H1 (cell line): Measurements from ENCODE around the gene TSPAN6. TPM values are rescaled to one million over a fixed set of nuclear protein-coding genes. Genes with fewer than 3 reads are reported as not detected.

Source experiments
- CTCF ChIA-PET: fragments of 300-600 bp; sonication (Branson Sonifier 250); formaldehyde crosslinking; loops from one replicate; lab custom pipeline; 2021; ENCODE audit not compliant: partially characterized antibody; lab: Charles Lee
- POLR2A ChIA-PET: fragments of 300-600 bp; sonication (Branson Sonifier 250); formaldehyde crosslinking; loops from one replicate; lab custom pipeline; 2021; ENCODE audit warnings: inconsistent platforms; ENCODE audit not compliant: partially characterized antibody; lab: Charles Lee
- DNase-seq, 2 experiments: peaks; one replicate each; pipeline versions ENCODE4 v3.0.0 to v3.0.0-alpha.2; 2010 to 2022; ENCODE audit warnings: low spot score in 2 of 2, low read depth in 1 of 2, mixed read lengths in 1 of 2
- FAIRE-seq: peaks from 2 replicates; lab custom pipeline; 2011; peaks lifted over from hg19 to GRCh38; lab: Jason Lieb, UNC
- H2AFZ ChIP-seq: 2 replicates; pipeline ENCODE4 v1.8.1; 2012; ENCODE audit warnings: low read length, inconsistent platforms
- H2AK5ac ChIP-seq: 2 replicates; pipeline ENCODE4 v1.6.1; 2013; ENCODE audit warnings: low read depth, low read length
- H2BK120ac ChIP-seq: replicated peaks from 2 replicates; pipeline ENCODE3; 2013; ENCODE audit warnings: low read depth, low read length, inconsistent platforms
- H2BK12ac ChIP-seq: 2 replicates; pipeline ENCODE4 v1.6.1; 2013; ENCODE audit warnings: low read depth, low read length
- H2BK15ac ChIP-seq: 2 replicates; pipeline ENCODE4 v1.6.1; 2013; ENCODE audit warnings: low read length
- H2BK20ac ChIP-seq: 2 replicates; pipeline ENCODE4 v1.6.1; 2013; ENCODE audit warnings: low read length
- H2BK5ac ChIP-seq: 2 replicates; pipeline ENCODE4 v1.6.1; 2013; ENCODE audit warnings: low read depth, low read length
- H3K14ac ChIP-seq: 2 replicates; pipeline ENCODE4 v1.6.1; 2013; ENCODE audit warnings: inconsistent platforms; ENCODE audit not compliant: insufficient read length
- H3K18ac ChIP-seq: 2 replicates; pipeline ENCODE4 v1.6.1; 2013; ENCODE audit warnings: low read length; ENCODE audit errors: extremely low read depth
- H3K23ac ChIP-seq: 2 replicates; pipeline ENCODE4 v1.6.1; 2013; ENCODE audit warnings: inconsistent platforms; ENCODE audit not compliant: insufficient read length
- H3K23me2 ChIP-seq: 2 replicates; pipeline ENCODE4 v1.6.1; 2013; ENCODE audit warnings: low read depth, low read length
- H3K27ac ChIP-seq: 2 replicates; pipeline ENCODE4 v1.6.1; 2011; ENCODE audit warnings: low read depth, low read length, inconsistent platforms
- H3K27me3 ChIP-seq, 4 experiments: replicated peaks in 1 of 4; 1 replicate in 1 of 4; 2 replicates in 3 of 4; pipeline versions ENCODE4 v1.6.1 to v1.8.1; 2011 to 2013; ENCODE audit warnings: low read length in 3 of 4, mild to moderate bottlenecking in 3 of 4, inconsistent platforms in 2 of 4, mixed read lengths in 2 of 4, moderate library complexity in 1 of 4; ENCODE audit not compliant: control insufficient read depth in 3 of 4, insufficient read depth in 3 of 4; ENCODE audit errors: extremely low read depth in 1 of 4
- H3K36me3 ChIP-seq, 4 experiments: 2 replicates each; pipeline versions ENCODE4 v1.6.1 to v1.8.1; 2011 to 2013; ENCODE audit warnings: mild to moderate bottlenecking in 4 of 4, low read length in 3 of 4, moderate library complexity in 2 of 4, control low read depth in 1 of 4, inconsistent platforms in 1 of 4; ENCODE audit not compliant: insufficient read depth in 4 of 4, control insufficient read depth in 2 of 4
- H3K4ac ChIP-seq: replicated peaks from 2 replicates; pipeline ENCODE3; 2013; ENCODE audit warnings: low read length, low read depth, mixed read lengths, inconsistent platforms; ENCODE audit not compliant: insufficient read length
- H3K4me1 ChIP-seq, 4 experiments: replicated peaks in 1 of 4; 1 replicate in 1 of 4; 2 replicates in 3 of 4; pipeline versions ENCODE4 v1.6.1 to v1.8.1; 2011 to 2013; ENCODE audit warnings: low read length in 3 of 4, inconsistent platforms in 2 of 4, mixed read lengths in 1 of 4; ENCODE audit not compliant: insufficient read depth in 4 of 4, control insufficient read depth in 3 of 4
- H3K4me2 ChIP-seq, 2 experiments: 2 replicates each; pipeline versions ENCODE4 v1.6.1 to v1.8.1; 2011 to 2013; ENCODE audit warnings: low read depth in 2 of 2, low read length in 2 of 2, control low read depth in 1 of 2, inconsistent platforms in 1 of 2, mild to moderate bottlenecking in 1 of 2; ENCODE audit not compliant: insufficient read depth in 1 of 2
- H3K4me3 ChIP-seq, 4 experiments: fragments of 200-600, 300-600 bp in 1 of 4; sonication (generic), shearing (Covaris generic), sonication (Bioruptor Twin) in 1 of 4; 2 replicates each; pipeline versions ENCODE4 v1.5.1 to v1.8.1; 2011 to 2016; ENCODE audit warnings: low read length in 4 of 4, low read depth in 3 of 4, control low read depth in 2 of 4, inconsistent platforms in 2 of 4, mild to moderate bottlenecking in 2 of 4, mixed read lengths in 1 of 4, moderate library complexity in 1 of 4; ENCODE audit not compliant: insufficient read depth in 2 of 4; ENCODE audit errors: extremely low read depth in 1 of 4
- H3K56ac ChIP-seq: replicated peaks from 2 replicates; pipeline ENCODE3; 2013; ENCODE audit warnings: low read depth, mild to moderate bottlenecking, mixed read lengths, low read length, inconsistent platforms; ENCODE audit not compliant: insufficient read length
- H3K79me1 ChIP-seq: 2 replicates; pipeline ENCODE4 v1.6.1; 2013; ENCODE audit warnings: low read depth, low read length, control low read depth
- H3K79me2 ChIP-seq, 2 experiments: 2 replicates each; pipeline versions ENCODE4 v1.6.1 to v1.8.1; 2012 to 2013; ENCODE audit warnings: low read length in 2 of 2, mild to moderate bottlenecking in 2 of 2, inconsistent platforms in 1 of 2; ENCODE audit not compliant: insufficient read depth in 2 of 2, control insufficient read depth in 1 of 2
- H3K9ac ChIP-seq, 4 experiments: replicated peaks in 1 of 4; 1 replicate in 1 of 4; 2 replicates in 3 of 4; pipeline versions ENCODE4 v1.6.1 to v1.8.1; 2011 to 2013; ENCODE audit warnings: low read depth in 3 of 4, low read length in 3 of 4, control low read depth in 2 of 4, mild to moderate bottlenecking in 2 of 4, moderate library complexity in 2 of 4, inconsistent platforms in 1 of 4; ENCODE audit errors: extremely low read depth in 1 of 4
- H3K9me3 ChIP-seq, 2 experiments: 2 replicates each; pipeline versions ENCODE4 v1.6.1 to v1.8.1; 2012 to 2013; ENCODE audit warnings: mild to moderate bottlenecking in 2 of 2, moderate library complexity in 2 of 2, control low read depth in 1 of 2, inconsistent platforms in 1 of 2, low read depth in 1 of 2, low read length in 1 of 2, mixed read lengths in 1 of 2; ENCODE audit not compliant: insufficient read depth in 2 of 2
- H4K20me1 ChIP-seq, 2 experiments: replicated peaks in 1 of 2; 2 replicates each; pipeline versions ENCODE3 to v1.8.1; 2011 to 2013; ENCODE audit warnings: inconsistent platforms in 2 of 2, low read length in 2 of 2, mild to moderate bottlenecking in 1 of 2; ENCODE audit not compliant: insufficient read depth in 2 of 2, control insufficient read depth in 1 of 2
- H4K5ac ChIP-seq: 2 replicates; pipeline ENCODE4 v1.6.1; 2013; ENCODE audit warnings: low read length, low read depth, mixed read lengths, inconsistent platforms; ENCODE audit not compliant: insufficient read length
- H4K8ac ChIP-seq: 2 replicates; pipeline ENCODE4 v1.8.0; 2013; ENCODE audit warnings: mild to moderate bottlenecking, moderate library complexity, low read length, inconsistent platforms; ENCODE audit not compliant: insufficient read depth; ENCODE audit errors: extremely low read depth
- H4K91ac ChIP-seq: replicated peaks from 2 replicates; pipeline ENCODE3; 2013; ENCODE audit warnings: low read length, mixed read lengths, inconsistent platforms; ENCODE audit not compliant: insufficient read length
- SIX5 ChIP-seq: IDR thresholded peaks from 2 replicates; pipeline ENCODE4 v1.6.1; 2011; ENCODE audit warnings: mild to moderate bottlenecking, low read depth, low read length
- WGBS, 2 experiments: shearing (Covaris generic) in 1 of 2; methylation state at CpG; one replicate each; pipeline versions ENCODE4 v1.1.6 to v1.1.7; 2013 to 2015; ENCODE audit warnings: low lambda C conversion rate in 2 of 2, mixed read lengths in 2 of 2, inconsistent platforms in 1 of 2, low coverage in 1 of 2, missing lambda C conversion rate in 1 of 2; ENCODE audit not compliant: insufficient replicate concordance in 2 of 2, insufficient coverage in 1 of 2, insufficient read length in 1 of 2; ENCODE audit errors: extremely low coverage in 1 of 2, missing lambda C conversion rate in 1 of 2; 5-methylcytosine and 5-hydroxymethylcytosine counted together
- polyA plus RNA-seq, 7 experiments: library from polyadenylated mRNA; depleted of rRNA in 3 of 7; stranded (reverse) in 5 of 7; unstranded in 2 of 7; fragments of >200 nt in 5 of 7; fragments of 200-250 nt in 2 of 7; gene quantifications; 1 replicate in 5 of 7; 2 replicates in 1 of 7; 4 replicates in 1 of 7; pipeline versions ENCODE4 v1.2.1 to v1.2.3, GENCODE V29; 2011 to 2013; ENCODE audit warnings: missing spikeins in 2 of 7, mixed read lengths in 2 of 7
- total RNA-seq: library from RNA; stranded (reverse); fragmentation: NEBNext Ultra II Directional; extraction: Animal tissue kit (Norgen Biotek cat#: 25700); gene quantifications from 2 replicates; pipeline ENCODE4 v1.2.1, GENCODE V29; 2021

The TSPAN6 gene
- total and polyA plus RNA-seq, 2 of the 8 experiments (the other 6 are each of a cell fraction or from before 2014, with no cell fraction given): 58.1 to 67.7 TPM

DNA sequence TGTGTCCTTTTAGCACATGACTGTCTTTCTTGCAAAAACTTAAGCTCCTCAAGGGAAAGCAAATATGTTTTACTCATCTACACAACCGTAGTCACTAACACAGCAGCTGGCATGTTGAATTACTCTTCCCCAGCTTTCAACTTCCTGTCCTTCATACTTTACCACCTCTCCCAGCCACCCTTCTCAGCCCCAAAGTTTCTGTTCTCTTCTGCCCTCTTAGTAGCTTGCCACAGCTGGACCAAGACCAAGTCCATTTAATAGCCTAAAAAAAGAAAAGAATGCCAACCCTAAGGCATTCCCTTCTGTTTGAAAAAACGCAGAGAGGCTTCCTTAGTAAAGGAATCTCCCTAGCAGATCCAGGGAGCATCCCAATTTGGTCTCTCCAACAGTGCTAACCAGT lies 44.1 kb upstream of the TSPAN6 start:
- Histone ChIP-seq H4K91ac (no peak overlapping the region), H3K23me2 (no peaks in the 10 kb centered on the region), H3K79me2 (no peaks in the 10 kb centered on the region), H4K20me1 (no peaks in the 10 kb centered on the region), H3K9me3 (no peaks in the 10 kb centered on the region), H3K4ac (no peak overlapping the region), H4K8ac (no peak overlapping the region), H2AFZ (no peak overlapping the region), H2BK12ac (no peak overlapping the region), H3K14ac (no peak overlapping the region), H3K27me3 (no peaks in the 10 kb centered on the region), H3K4me3 (no peak overlapping the region), H2BK20ac (no peak overlapping the region), H3K27ac (no peak overlapping the region), H4K5ac (no peak overlapping the region), H3K23ac (no peak overlapping the region), H2AK5ac (no peak overlapping the region), H3K18ac (no peak overlapping the region), H3K4me1 (no peaks in the 10 kb centered on the region), H3K36me3 (no peaks in the 10 kb centered on the region), H3K9ac (no peak overlapping the region), H3K79me1 (no peaks in the 10 kb centered on the region), H2BK120ac (no peak overlapping the region), H3K4me2 (no peak overlapping the region), H3K56ac (no peak overlapping the region), H2BK5ac (no peak overlapping the region), H2BK15ac (no peak overlapping the region)
- no peak for TF ChIP-seq SIX5
- FAIRE-seq: no peak
- ChIA-PET POLR2A (no interaction called here), CTCF (interaction anchor here (1.1 to 3.0 kb wide), 3 partner anchors 11 to 231 kb away, joined by 3 to 19 read pairs (median 16); no protein-coding TSS in a partner anchor)
- DNase-seq: no peak
- WGBS, 2 experiments: 88% methylated on average over 2 of the region's 2 CpGs; no CpG with 5 or more reads in 1 of the 2 experiments
